GM21447 (cell line): Measurements from ENCODE around the gene H2BK1.

Experiments
- ATAC-seq: cut with Tn5 transposase; IDR thresholded peaks from one replicate; pipeline ENCODE4 v1.9.1; 2021; ENCODE audit not compliant: unreplicated experiment

Gene H2BK1

GRCh38 chr7:151210087-151210854 is at the start of gene H2BK1:
Gene H2BK1 (minus strand): TSS chr7:151210488. CDS start chr7:151210318, 170 bp downstream.
- ATAC-seq: no peak

DNA sequence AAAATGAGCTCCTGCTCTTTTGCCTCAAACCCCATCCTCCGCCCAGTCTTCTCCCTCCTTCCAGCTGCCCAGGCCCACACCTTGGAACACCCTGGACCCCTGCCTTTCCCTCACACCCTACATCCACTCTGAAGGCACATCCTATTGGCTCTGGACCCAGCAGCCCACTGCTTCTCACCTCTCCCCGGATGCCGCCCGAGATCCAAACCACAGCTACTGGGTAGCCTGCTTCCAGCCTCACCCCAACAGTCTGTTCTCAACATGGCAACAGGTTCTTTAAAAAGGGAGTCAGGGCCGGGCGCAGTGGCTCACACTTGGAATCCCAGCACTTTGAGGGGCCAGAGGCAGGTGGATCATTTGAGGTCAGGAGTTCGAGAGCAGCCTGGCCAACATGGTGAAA is 47.7 kb upstream of the H2BK1 start:
- ATAC-seq: no peak

DNA sequence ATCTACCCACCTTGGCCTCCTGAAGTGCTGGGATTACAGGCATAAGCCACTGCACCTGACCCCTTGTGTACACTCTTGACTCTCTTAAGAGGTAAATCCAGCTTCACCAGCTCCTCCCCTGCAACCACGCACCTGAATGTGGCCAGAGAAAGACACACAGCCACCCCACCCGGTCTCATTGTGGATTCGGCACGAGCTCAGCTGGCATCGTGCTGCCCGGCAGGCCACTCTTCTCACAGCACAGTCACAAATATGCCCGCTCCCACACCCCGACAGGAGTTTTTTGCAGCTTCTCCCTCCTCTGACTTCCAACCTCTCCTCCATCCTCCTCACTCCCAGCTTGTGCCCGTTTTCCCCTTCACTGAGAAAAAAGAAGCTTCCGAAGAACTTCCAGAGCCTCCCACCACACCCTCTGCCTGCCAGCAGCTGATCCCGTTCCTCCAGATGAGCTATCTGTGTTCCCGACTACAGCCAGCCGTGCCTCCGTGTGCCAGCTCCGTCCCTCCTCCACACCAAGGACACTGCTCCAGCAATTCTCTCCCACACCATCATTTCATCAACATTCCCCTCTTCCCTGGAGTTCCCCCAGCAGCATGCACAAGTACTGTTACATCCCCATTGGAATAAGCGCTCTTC is 46.2 kb upstream of the H2BK1 start:
- ATAC-seq: no peak

- no peak for ATAC-seq
Observed at GRCh38 chr7:151255390-151255789, 45.1 kb upstream of the H2BK1 start.

- no peak for ATAC-seq
Observed at GRCh38 chr7:151254851-151255250, 44.6 kb upstream of the H2BK1 start.

DNA sequence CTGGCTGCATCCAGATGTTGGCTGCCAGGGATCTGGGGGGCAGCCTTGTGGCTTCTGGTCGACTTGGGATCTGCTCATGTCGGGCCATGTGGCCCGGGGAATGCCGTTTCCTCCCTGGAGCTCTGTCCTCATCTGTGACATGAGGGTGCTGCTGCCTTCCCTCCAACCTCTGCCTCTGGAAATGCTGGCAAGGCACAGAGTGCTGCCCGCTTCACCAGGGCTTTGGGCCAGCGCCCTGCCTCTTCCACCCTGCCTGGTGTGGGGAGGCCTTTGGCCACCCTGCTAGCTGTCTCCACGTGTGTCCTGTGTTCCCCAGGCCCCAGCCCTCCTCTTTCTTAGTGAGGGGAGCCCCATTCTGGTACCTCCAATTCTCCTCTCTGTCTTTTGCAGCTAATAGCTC is 44.0 kb upstream of the H2BK1 start:
- no peak for ATAC-seq

- no peak for ATAC-seq
Observed at GRCh38 chr7:151252961-151253711, 42.8 kb upstream of the H2BK1 start.

- ATAC-seq: no peak
Observed at GRCh38 chr7:151252561-151252835, 42.2 kb upstream of the H2BK1 start.

DNA sequence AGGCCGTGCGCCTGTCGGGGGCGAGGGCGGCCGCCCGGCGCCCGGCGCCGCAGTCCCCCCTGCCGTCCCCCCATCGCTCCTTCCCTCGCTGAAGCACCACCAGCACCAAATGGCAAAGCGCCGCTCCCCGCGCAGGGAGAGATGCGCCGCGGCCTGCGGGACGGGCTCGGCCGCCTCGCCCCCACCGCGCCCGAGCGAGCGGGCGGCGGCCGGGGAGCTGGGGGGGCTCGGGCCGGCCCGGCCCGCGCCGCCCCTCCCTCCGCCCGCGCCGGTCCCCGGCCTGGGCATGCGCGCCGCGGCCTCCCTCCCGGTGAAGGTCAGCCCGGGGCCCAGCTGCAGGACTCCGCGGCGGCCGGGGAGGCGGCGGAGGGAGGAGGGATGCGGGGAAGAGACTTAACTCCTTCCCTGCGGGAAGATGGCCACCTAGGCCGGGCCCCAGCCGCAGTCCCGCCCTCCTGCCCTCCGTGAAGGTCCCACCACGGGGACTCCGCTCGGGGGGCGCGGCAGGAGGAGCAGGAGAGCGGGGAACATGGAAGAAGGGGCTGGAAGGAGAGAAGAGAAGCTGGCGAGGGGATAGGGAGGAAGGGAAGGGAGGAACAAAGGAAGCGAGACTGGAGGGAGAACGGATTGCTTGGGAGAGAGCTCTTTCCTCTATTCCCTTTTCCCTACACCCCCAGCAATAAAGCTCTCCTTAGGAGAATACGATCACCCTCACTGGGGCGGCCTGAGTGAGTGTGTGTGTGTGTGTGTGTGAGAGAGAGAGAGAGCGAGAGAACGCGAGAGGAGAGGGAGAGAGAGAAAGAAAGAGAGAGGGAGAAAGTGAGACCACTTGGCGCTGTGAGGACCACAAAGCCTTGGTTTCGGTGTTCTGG is 41.6 kb upstream of the H2BK1 start:
- no peak for ATAC-seq

GRCh38 chr7:151251328-151251688 is 41.0 kb upstream of the H2BK1 start:
- ATAC-seq: no peak

GRCh38 chr7:151250181-151251132 is 40.2 kb upstream of the H2BK1 start:
- no peak for ATAC-seq

GRCh38 chr7:151249732-151250072 is 39.4 kb upstream of the H2BK1 start:
- ATAC-seq: no peak

GRCh38 chr7:151249034-151249731 is 38.9 kb upstream of the H2BK1 start:
- ATAC-seq: no peak

DNA sequence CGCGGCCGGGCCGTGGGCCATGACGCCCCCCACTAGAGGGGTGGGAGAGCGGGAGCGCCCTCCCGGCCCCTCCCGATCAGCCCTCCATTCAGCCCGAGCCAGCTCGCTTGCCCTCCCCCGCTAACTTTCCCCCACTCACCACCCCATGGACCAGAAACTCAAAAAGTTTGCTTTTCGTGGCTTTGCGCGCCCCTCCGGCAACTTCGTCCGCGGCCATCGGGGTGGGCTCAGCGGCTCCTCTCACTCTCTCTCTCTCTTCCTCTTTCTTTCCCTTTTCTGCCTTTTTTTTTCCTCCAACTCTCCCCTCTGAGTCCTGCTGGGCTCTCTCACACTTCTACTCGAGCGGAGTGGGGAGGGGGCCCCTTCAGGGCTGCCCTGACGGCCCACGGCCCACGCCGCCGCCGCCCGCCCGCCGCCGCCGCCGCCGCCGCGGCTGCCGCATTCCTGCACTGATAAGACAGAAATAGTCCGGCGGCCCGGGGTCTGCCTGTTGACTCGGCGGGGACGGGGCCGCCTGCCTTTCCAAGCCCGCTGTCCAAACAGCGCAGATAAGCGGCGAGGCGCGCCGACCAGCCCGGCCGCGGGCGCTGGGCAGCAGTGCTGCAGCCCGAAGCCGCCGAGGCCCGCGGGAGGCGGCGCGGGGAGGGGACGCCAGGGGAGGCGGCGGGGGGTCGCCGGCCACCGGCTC is 38.2 kb upstream of the H2BK1 start, which contains the start of gene SMARCD3:
SMARCD3 (minus strand) TSS at position 349 of the 688 bp plus-strand sequence; CDS start at position 217, 132 bp downstream.
- ATAC-seq: no peak

GRCh38 chr7:151247611-151248345 is 37.5 kb upstream of the H2BK1 start:
- no peak for ATAC-seq

GRCh38 chr7:151246851-151247580 is 36.7 kb upstream of the H2BK1 start:
- no peak for ATAC-seq

- ATAC-seq: no peak
Observed at GRCh38 chr7:151246102-151246850, 36.0 kb upstream of the H2BK1 start.
